AG04449 (cell line): ENCODE data around the gene CUL5.

Experiments used
- CTCF ChIA-PET: fragments of 350-600 bp; formaldehyde crosslinking; extraction: SDS; loops from one replicate; lab custom pipeline; 2021; ENCODE audit warnings: antibody characterized with exemption; lab: Yijun Ruan, JAX
- POLR2A ChIA-PET: fragments of 400-600, 350-600 bp; formaldehyde crosslinking; extraction: SDS; loops from one replicate; lab custom pipeline; 2020; ENCODE audit warnings: antibody characterized with exemption, inconsistent platforms; lab: Yijun Ruan, JAX
- DNase-seq: peaks from one replicate; pipeline ENCODE4 v3.0.0-alpha.2; 2010; ENCODE audit warnings: low read depth, low spot score
- H3K4me3 ChIP-seq: 2 replicates; pipeline ENCODE4 v1.5.1; 2011; ENCODE audit warnings: low read depth, mild to moderate bottlenecking, control low read depth, low read length
- CTCF ChIP-seq: IDR thresholded peaks from one replicate; pipeline ENCODE4 v1.5.1; 2011; ENCODE audit warnings: mild to moderate bottlenecking, moderate library complexity, low read length, control low read depth, inconsistent platforms; ENCODE audit not compliant: insufficient read depth; ENCODE audit errors: missing control alignments

Gene CUL5

GRCh38 chr11:108135845-108136544, 127.3 kb downstream of the CUL5 start:
- DNase-seq = no peak
- POLR2A ChIA-PET = no interaction called here
- no peak overlapping the region for H3K4me3 ChIP-seq
- CTCF ChIA-PET = no interaction called here
- no peak for TF ChIP-seq CTCF

GRCh38 chr11:108137212-108137611, 128.5 kb downstream of the CUL5 start:
- H3K4me3 ChIP-seq = no peak overlapping the region
- ChIA-PET CTCF (no interaction called here), POLR2A (no interaction called here)
- no peak for DNase-seq
- no peak for TF ChIP-seq CTCF

GRCh38 chr11:108142304-108142703, 133.6 kb downstream of the CUL5 start:
- DNase-seq = no peak
- TF ChIP-seq CTCF = no peak
- POLR2A ChIA-PET = no interaction called here
- CTCF ChIA-PET = interaction anchor here (1.5 to 1.8 kb wide), 2 partner anchors 13 to 23 kb away, joined by 4 to 5 read pairs; no protein-coding TSS in a partner anchor
- no peak overlapping the region for H3K4me3 ChIP-seq

GRCh38 chr11:108144615-108145014, 135.9 kb downstream of the CUL5 start:
- ChIA-PET CTCF (interaction anchor here (1.3 kb wide), 1 partner anchor 10 kb away, joined by 3 read pairs; no protein-coding TSS in a partner anchor), POLR2A (no interaction called here)
- no peak for DNase-seq
- TF ChIP-seq CTCF = no peak
- H3K4me3 ChIP-seq = no peak overlapping the region

GRCh38 chr11:108147150-108147549, 138.5 kb downstream of the CUL5 start:
- TF ChIP-seq CTCF = no peak
- no peak overlapping the region for H3K4me3 ChIP-seq
- no peak for DNase-seq
- ChIA-PET POLR2A (no interaction called here), CTCF (interaction anchor here (1.4 kb wide), 1 partner anchor 29 kb away, joined by 4 read pairs; no protein-coding TSS in a partner anchor)

- no peak overlapping the region for H3K4me3 ChIP-seq
- CTCF ChIA-PET = interaction anchor here (1.0 kb wide), 1 partner anchor 9 kb away, joined by 5 read pairs; no protein-coding TSS in a partner anchor
- TF ChIP-seq CTCF = no peak
- DNase-seq = no peak
- POLR2A ChIA-PET = no interaction called here
Observed at GRCh38 chr11:108148556-108148955, 139.9 kb downstream of the CUL5 start.
